ENCODE data around the gene LRRC8D.

- TF ChIP-seq POLR2AphosphoS5 (IDR thresholded peaks at IDR 0.05) (no peak), CTCF (IDR thresholded peaks at IDR 0.05) (no peak), POLR2A (IDR thresholded peaks at IDR 0.05) (no peak)
Measured at GRCh38 chr1:89822109-89822962, 1.5 kb downstream of the LRRC8D start.
